ENCODE results near the gene FLT3. TPM values are rescaled to one million over a fixed set of nuclear protein-coding genes. Genes with fewer than 3 reads are reported as not detected.

Gene FLT3
- total RNA-seq, 2 experiments from 2014 or later, result 0.09 to 0.12 TPM

- CTCF ChIA-PET, result interaction anchor here (0.8 to 1.5 kb wide), 6 partner anchors 12 to 172 kb away, joined by 3 to 6 read pairs (median 5); no protein-coding TSS in a partner anchor
- H3K36me3 Mint-ChIP-seq (ENCODE audit: low read depth), result no peaks in the 10 kb centered on the region
These were observed 102.4 kb downstream of the FLT3 start for GRCh38 chr13:27997904-27998522.

GRCh38 chr13:27991881-27992280, 108.5 kb downstream of the FLT3 start:
- Mint-ChIP-seq H3K36me3 (ENCODE audit: low read depth) (no peaks in the 10 kb centered on the region), H3K27ac (no peak overlapping the region), H3K4me1 (no peaks in the 10 kb centered on the region), H3K4me3 (no peak overlapping the region), H3K27me3 (peaks cover 8% of the 10 kb centered on the region), H3K9me3 (ENCODE audit: low read depth) (no peaks in the 10 kb centered on the region)
- no peak for DNase-seq
- ATAC-seq, result no peak
- ChIA-PET CTCF (no interaction called here), POLR2A (no interaction called here)
- intact Hi-C loops (cut with DNase I, micrococcal nuclease), result no loop called here

More at GRCh38 chr13:27997904-27998522, 102.4 kb downstream of the FLT3 start:
- Mint-ChIP-seq H3K9me3 (ENCODE audit: low read depth) (no peaks in the 10 kb centered on the region), H3K27ac (no peak overlapping the region), H3K4me1 (peaks cover 4% of the 10 kb centered on the region), H3K27me3 (no peaks in the 10 kb centered on the region), H3K4me3 (no peak overlapping the region)
- peak; percentile 71 for ATAC-seq
- POLR2A ChIA-PET, result no interaction called here
- DNase-seq, result peak; percentile 67
- intact Hi-C loops (cut with DNase I, micrococcal nuclease), result no loop called here

DNA sequence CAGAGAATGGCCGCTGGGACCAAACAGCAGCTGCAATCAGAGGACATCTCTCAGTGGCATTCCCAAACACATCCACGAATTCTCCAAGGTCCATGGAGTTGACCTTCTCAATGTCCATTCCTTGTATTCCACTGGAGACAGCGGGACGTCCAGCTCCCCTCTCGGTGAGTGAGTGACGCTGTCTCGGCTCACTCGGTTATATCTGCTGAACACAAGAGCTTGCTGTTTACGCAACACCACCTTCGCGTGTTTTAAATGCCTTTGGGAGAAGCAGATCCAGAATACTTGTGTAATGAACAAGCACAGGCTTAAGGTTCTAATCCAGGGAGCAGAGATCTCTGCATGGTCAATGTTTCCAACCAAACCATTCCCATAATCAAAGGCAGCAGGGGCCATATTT, 111.9 kb downstream of the FLT3 start, which contains the start of gene URAD:
URAD (minus strand) TSS at position 174 of the 400 bp plus-strand sequence; CDS start at position 118, 56 bp downstream.
- intact Hi-C loops (cut with DNase I, micrococcal nuclease), result loop anchor here in 1 of 2 experiments (10.0 kb wide), 1 partner anchor 454 kb away; no protein-coding TSS in a partner anchor
- no peaks in the 10 kb centered on the region for H3K9me3 Mint-ChIP-seq (ENCODE audit: low read depth)

DNA sequence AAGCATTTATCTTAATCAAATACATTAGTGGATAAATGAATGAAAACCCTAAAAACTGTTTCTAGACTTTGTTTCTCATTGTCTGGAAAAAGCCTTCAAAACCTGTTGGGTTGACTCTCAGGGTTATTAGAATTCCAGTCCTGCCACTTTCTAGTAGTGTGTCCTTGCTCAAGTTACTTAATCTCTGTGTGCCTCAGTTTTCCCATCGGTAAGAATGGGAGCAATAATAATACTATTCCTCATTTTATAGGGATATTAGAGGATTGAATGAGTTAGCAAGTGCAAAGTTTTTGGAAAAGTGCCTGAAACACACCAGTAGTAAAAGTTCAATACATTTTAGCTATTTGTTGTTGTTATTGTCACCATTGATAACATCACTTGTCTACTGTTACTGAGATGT, 114.8 kb downstream of the FLT3 start:
- POLR2A ChIA-PET, result no interaction called here
- Mint-ChIP-seq H3K27ac (no peak overlapping the region), H3K4me3 (no peak overlapping the region), H3K9me3 (ENCODE audit: low read depth) (no peaks in the 10 kb centered on the region), H3K27me3 (peaks cover 39% of the 10 kb centered on the region), H3K4me1 (no peaks in the 10 kb centered on the region), H3K36me3 (ENCODE audit: low read depth) (no peaks in the 10 kb centered on the region)
- no peak for ATAC-seq
- no peak for DNase-seq
- CTCF ChIA-PET, result interaction anchor here (0.7 to 7.2 kb wide), 8 partner anchors 9 to 626 kb away, joined by 3 to 126 read pairs (median 6); no protein-coding TSS in a partner anchor
- intact Hi-C loops (cut with DNase I, micrococcal nuclease), result loop anchor here in 1 of 2 experiments (2.0 to 10.0 kb wide), 2 partner anchors 451 to 623 kb away; no protein-coding TSS in a partner anchor

More for the DNA sequence above, 111.9 kb downstream of the FLT3 start, which contains the start of gene URAD:
- DNase-seq, result no peak
- ChIA-PET CTCF (interaction anchor here (1.1 kb wide), 2 partner anchors 43 to 158 kb away, joined by 3 read pairs; no protein-coding TSS in a partner anchor), POLR2A (no interaction called here)
- no peaks in the 10 kb centered on the region for H3K4me1 Mint-ChIP-seq
- no peak within 1 kb of the TSS for H3K4me3 Mint-ChIP-seq
- no peak for ATAC-seq
- peaks cover 19% of the 10 kb centered on the region for H3K27me3 Mint-ChIP-seq
- no peaks in the 10 kb centered on the region for H3K36me3 Mint-ChIP-seq (ENCODE audit: low read depth)
- H3K27ac Mint-ChIP-seq, result no peak within 1 kb of the TSS

- ChIA-PET POLR2A (interaction anchor here (0.6 kb wide), 1 partner anchor 152 kb away, joined by 4 read pairs; no protein-coding TSS in a partner anchor), CTCF (interaction anchor here (0.5 to 7.2 kb wide), 9 partner anchors 8 to 187 kb away, joined by 3 to 126 read pairs (median 4); no protein-coding TSS in a partner anchor)
- H3K36me3 Mint-ChIP-seq (ENCODE audit: low read depth), result no peaks in the 10 kb centered on the region
- no peak overlapping the region for H3K27ac Mint-ChIP-seq
- peaks cover 7% of the 10 kb centered on the region for H3K4me1 Mint-ChIP-seq
- DNase-seq, result no peak
- H3K27me3 Mint-ChIP-seq, result peaks cover 58% of the 10 kb centered on the region
- ATAC-seq, result no peak
- H3K9me3 Mint-ChIP-seq (ENCODE audit: low read depth), result no peaks in the 10 kb centered on the region
- H3K4me3 Mint-ChIP-seq, result no peak overlapping the region
- intact Hi-C loops (cut with DNase I, micrococcal nuclease), result loop anchor here in 1 of 2 experiments (10.0 kb wide), 1 partner anchor 448 kb away; no protein-coding TSS in a partner anchor
These were observed 118.0 kb downstream of the FLT3 start for GRCh38 chr13:27982361-27982760.

GRCh38 chr13:27981006-27981708, 119.2 kb downstream of the FLT3 start:
- peaks cover 7% of the 10 kb centered on the region for H3K4me1 Mint-ChIP-seq
- intact Hi-C loops (cut with DNase I, micrococcal nuclease), result loop anchor here in 1 of 2 experiments (10.0 kb wide), 1 partner anchor 446 kb away; no protein-coding TSS in a partner anchor
- H3K36me3 Mint-ChIP-seq (ENCODE audit: low read depth), result no peaks in the 10 kb centered on the region
- H3K27ac Mint-ChIP-seq, result no peak overlapping the region
- ChIA-PET CTCF (interaction anchor here (0.8 to 7.2 kb wide), 4 partner anchors 17 to 153 kb away, joined by 3 to 126 read pairs (median 3); no protein-coding TSS in a partner anchor), POLR2A (no interaction called here)
- no peak overlapping the region for H3K4me3 Mint-ChIP-seq
- H3K9me3 Mint-ChIP-seq (ENCODE audit: low read depth), result no peaks in the 10 kb centered on the region
- no peak for DNase-seq
- ATAC-seq, result no peak
- H3K27me3 Mint-ChIP-seq, result peaks cover 61% of the 10 kb centered on the region

GRCh38 chr13:27980280-27980998, 119.9 kb downstream of the FLT3 start:
- CTCF ChIA-PET, result interaction anchor here (1.7 to 7.2 kb wide), 2 partner anchors 19 to 152 kb away, joined by 5 to 126 read pairs; no protein-coding TSS in a partner anchor

DNA sequence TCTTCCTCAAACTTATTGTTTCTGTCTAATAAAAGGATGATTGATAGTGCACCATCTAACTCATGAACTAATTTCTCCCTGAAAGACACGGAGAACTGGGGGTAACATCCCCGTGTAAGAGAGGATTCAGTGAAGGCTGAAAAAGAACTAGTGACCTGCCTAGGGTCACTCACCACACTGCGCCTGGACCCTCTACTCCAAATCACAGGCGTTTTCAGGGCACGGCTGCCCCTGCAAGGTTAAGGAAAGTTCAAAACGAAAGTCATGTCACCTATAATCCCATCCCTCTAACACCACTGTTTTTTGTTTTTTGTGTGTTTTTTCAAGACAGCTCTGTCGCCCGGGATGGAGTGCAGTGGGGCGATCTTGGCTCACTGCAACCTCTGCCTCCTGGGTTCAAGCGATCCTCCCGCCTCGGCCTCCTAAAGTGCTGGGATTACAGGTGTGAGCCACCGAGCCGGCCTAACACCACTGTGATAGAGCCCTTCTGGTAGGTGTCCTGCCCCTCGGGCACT, 120.6 kb downstream of the FLT3 start:
- ChIA-PET POLR2A (no interaction called here), CTCF (interaction anchor here (1.7 kb wide), 1 partner anchor 18 kb away, joined by 5 read pairs; no protein-coding TSS in a partner anchor)
- no peaks in the 10 kb centered on the region for H3K36me3 Mint-ChIP-seq (ENCODE audit: low read depth)
- ATAC-seq, result no peak
- no peak overlapping the region for H3K27ac Mint-ChIP-seq
- DNase-seq, result no peak
- intact Hi-C loops (cut with DNase I, micrococcal nuclease), result loop anchor here (5.0 to 10.0 kb wide), 2 partner anchors 183 to 445 kb away; no protein-coding TSS in a partner anchor
- no peak overlapping the region for H3K4me3 Mint-ChIP-seq
- H3K9me3 Mint-ChIP-seq (ENCODE audit: low read depth), result no peaks in the 10 kb centered on the region
- H3K4me1 Mint-ChIP-seq, result peaks cover 15% of the 10 kb centered on the region
- peaks cover 68% of the 10 kb centered on the region for H3K27me3 Mint-ChIP-seq

More at GRCh38 chr13:27980280-27980998, 119.9 kb downstream of the FLT3 start:
- Mint-ChIP-seq H3K27ac (no peak overlapping the region), H3K9me3 (ENCODE audit: low read depth) (no peaks in the 10 kb centered on the region), H3K4me1 (peaks cover 12% of the 10 kb centered on the region), H3K36me3 (ENCODE audit: low read depth) (no peaks in the 10 kb centered on the region), H3K4me3 (no peak overlapping the region), H3K27me3 (peaks cover 63% of the 10 kb centered on the region)
- POLR2A ChIA-PET, result no interaction called here
- DNase-seq (no peak), ATAC-seq (no peak)
- intact Hi-C loops (cut with DNase I, micrococcal nuclease), result loop anchor here in 1 of 2 experiments (10.0 kb wide), 1 partner anchor 446 kb away; no protein-coding TSS in a partner anchor

DNA sequence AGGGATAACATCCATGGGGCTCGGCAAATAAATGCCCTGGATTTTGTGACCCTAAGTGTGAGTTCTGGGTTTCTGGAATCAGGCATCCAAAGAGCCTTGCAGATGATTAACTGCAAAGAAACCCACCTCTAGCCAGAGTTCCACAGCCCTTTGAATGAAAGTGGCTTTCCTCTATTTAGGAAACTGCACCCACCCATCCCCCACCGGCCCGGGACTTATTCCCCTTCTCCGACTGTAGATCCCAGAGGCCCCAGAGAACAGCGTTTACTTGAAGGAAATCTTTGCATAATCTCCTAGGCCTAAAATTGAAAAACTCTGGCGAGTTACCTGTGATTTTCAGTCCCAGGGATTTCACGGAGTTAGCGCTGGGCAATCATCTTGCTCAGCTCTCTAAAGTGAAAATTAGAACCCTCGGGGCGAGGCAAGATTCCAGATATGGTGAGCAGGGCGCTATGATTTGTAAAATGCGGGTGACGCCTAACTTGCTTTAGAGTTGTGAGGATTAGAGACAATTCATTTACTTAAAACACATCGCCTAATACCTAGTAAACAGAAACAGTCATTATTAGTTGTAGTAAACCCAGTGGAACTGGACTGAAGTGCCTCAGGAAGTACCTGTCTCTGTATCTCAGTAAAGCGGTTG, 121.3 kb downstream of the FLT3 start:
- no peaks in the 10 kb centered on the region for H3K36me3 Mint-ChIP-seq (ENCODE audit: low read depth)
- POLR2A ChIA-PET, result no interaction called here
- no peak for ATAC-seq

GRCh38 chr13:27978301-27978968, 121.9 kb downstream of the FLT3 start:
- ChIA-PET POLR2A (no interaction called here), CTCF (interaction anchor here (0.7 to 2.0 kb wide), 6 partner anchors 12 to 182 kb away, joined by 3 to 6 read pairs (median 4); no protein-coding TSS in a partner anchor)
- no peak overlapping the region for H3K27ac Mint-ChIP-seq
- H3K36me3 Mint-ChIP-seq (ENCODE audit: low read depth), result no peaks in the 10 kb centered on the region
- no peak for DNase-seq
- intact Hi-C loops (cut with DNase I, micrococcal nuclease), result loop anchor here in 1 of 2 experiments (5.0 kb wide), 1 partner anchor 181 kb away; no protein-coding TSS in a partner anchor
- no peaks in the 10 kb centered on the region for H3K9me3 Mint-ChIP-seq (ENCODE audit: low read depth)
- H3K4me1 Mint-ChIP-seq, result peaks cover 15% of the 10 kb centered on the region
- ATAC-seq, result no peak
- H3K4me3 Mint-ChIP-seq, result no peak overlapping the region
- H3K27me3 Mint-ChIP-seq, result peaks cover 78% of the 10 kb centered on the region

More for the DNA sequence above, 121.3 kb downstream of the FLT3 start:
- no peak for DNase-seq
- CTCF ChIA-PET, result interaction anchor here (0.7 to 2.0 kb wide), 3 partner anchors 18 to 183 kb away, joined by 3 to 6 read pairs (median 5); no protein-coding TSS in a partner anchor
- intact Hi-C loops (cut with DNase I, micrococcal nuclease), result loop anchor here in 1 of 2 experiments (5.0 kb wide), 1 partner anchor 182 kb away; no protein-coding TSS in a partner anchor
- no peaks in the 10 kb centered on the region for H3K9me3 Mint-ChIP-seq (ENCODE audit: low read depth)
- peaks cover 15% of the 10 kb centered on the region for H3K4me1 Mint-ChIP-seq
- no peak overlapping the region for H3K27ac Mint-ChIP-seq
- peaks cover 73% of the 10 kb centered on the region for H3K27me3 Mint-ChIP-seq
- no peak overlapping the region for H3K4me3 Mint-ChIP-seq
